EL (cell line): ENCODE data around the gene MECP2.
A peak's percentile ranks its signal among the peaks of the same experiment; 100 is the strongest.

ENCODE experiments used
- DNase-seq: peaks from one replicate; pipeline ENCODE4 v3.0.0-alpha.2; 2016

The MECP2 gene

GRCh38 chrX:154115071-154115470 is 17.6 kb upstream of the MECP2 start:
- no peak for DNase-seq

- DNase-seq = no peak
Measured at GRCh38 chrX:154114652-154115051, 17.1 kb upstream of the MECP2 start.

GRCh38 chrX:154113729-154114128 is 16.2 kb upstream of the MECP2 start:
- DNase-seq = no peak

GRCh38 chrX:154098551-154098950 is 1.0 kb upstream of the MECP2 start:
- no peak for DNase-seq

GRCh38 chrX:154097003-154097588 is 421 bp downstream of the MECP2 start:
- peak; percentile 68 for DNase-seq

GRCh38 chrX:154096140-154097002 is 1.1 kb downstream of the MECP2 start:
- peak; percentile 53 for DNase-seq

- no peak for DNase-seq
Measured at GRCh38 chrX:154094833-154095232, 2.7 kb downstream of the MECP2 start.

GRCh38 chrX:154093965-154094364 is 3.6 kb downstream of the MECP2 start:
- no peak for DNase-seq

GRCh38 chrX:154092371-154092770 is 5.1 kb downstream of the MECP2 start:
- no peak for DNase-seq

- DNase-seq = no peak
Measured at GRCh38 chrX:154091678-154092077, 5.8 kb downstream of the MECP2 start.

- DNase-seq = no peak
Measured at GRCh38 chrX:154090731-154091130, 6.8 kb downstream of the MECP2 start.

- DNase-seq = no peak
Measured at GRCh38 chrX:154084449-154085300, 12.8 kb downstream of the MECP2 start.

- DNase-seq = no peak
Measured at GRCh38 chrX:154083126-154083517, 14.4 kb downstream of the MECP2 start.

- DNase-seq = peak; percentile 68
Measured at GRCh38 chrX:154082396-154083125, 15.0 kb downstream of the MECP2 start.

- DNase-seq = no peak
Measured at GRCh38 chrX:154077101-154077500, 20.4 kb downstream of the MECP2 start.

GRCh38 chrX:154074199-154074598 is 23.3 kb downstream of the MECP2 start:
- DNase-seq = peak; percentile 72

- no peak for DNase-seq
Measured at GRCh38 chrX:154072192-154072591, 25.3 kb downstream of the MECP2 start.

GRCh38 chrX:154068560-154068959 is 29.0 kb downstream of the MECP2 start:
- DNase-seq = no peak

GRCh38 chrX:154064637-154065435 is 32.7 kb downstream of the MECP2 start:
- DNase-seq = no peak

- no peak for DNase-seq
Measured at GRCh38 chrX:154063234-154063633, 34.3 kb downstream of the MECP2 start.

GRCh38 chrX:154061801-154062200 is 35.7 kb downstream of the MECP2 start:
- DNase-seq = no peak

GRCh38 chrX:154059729-154060245 is 37.7 kb downstream of the MECP2 start:
- DNase-seq = no peak
